PFSK-1 (cell line): ENCODE measurements around the gene ENO3.

Source experiments
- POLR2AphosphoS5 ChIP-seq: IDR thresholded peaks from 2 replicates; pipeline ENCODE4 v1.6.1; 2012; ENCODE audit warnings: low read depth, mild to moderate bottlenecking, control low read depth, low read length, moderate library complexity
- REST ChIP-seq, 2 experiments: IDR thresholded peaks; 2 replicates each; pipeline versions ENCODE4 v1.6.1 to v1.8.0; 2011 to 2012; ENCODE audit warnings: low read depth in 2 of 2, low read length in 2 of 2, control low read depth in 1 of 2, inconsistent platforms in 1 of 2, mild to moderate bottlenecking in 1 of 2, moderate library complexity in 1 of 2; ENCODE audit not compliant: insufficient read depth in 1 of 2
- SIN3A ChIP-seq: IDR thresholded peaks from 2 replicates; pipeline ENCODE4 v1.6.1; 2012; ENCODE audit warnings: mild to moderate bottlenecking, low read length, moderate library complexity, borderline replicate concordance; ENCODE audit not compliant: insufficient read depth
- TAF1 ChIP-seq: IDR thresholded peaks from 2 replicates; pipeline ENCODE4 v1.6.1; 2012; ENCODE audit warnings: low read length, control low read depth, borderline replicate concordance; ENCODE audit not compliant: insufficient read depth

GRCh38 chr17:4971826-4972225 lies 20.9 kb downstream of the ENO3 start:
- TF ChIP-seq TAF1 (no peak), POLR2AphosphoS5 (no peak), REST (IDR thresholded peaks at IDR 0.05; ENCODE audit: insufficient read depth in 1 of 2, low read depth in 2 of 2, low read length in 2 of 2) (no peak), SIN3A (no peak)
